Neural progenitor cell (in vitro differentiated cells): Measurements from ENCODE around the gene AFF3.
"Not testable (repeated sequence)": the region's sequence is repeated elsewhere in the genome, so short reads cannot be mapped to it uniquely, and the experiment has no call there.

Source experiments
- CTCF ChIP-seq: fragments of 200-600 bp; sonication (generic); IDR thresholded peaks from 2 replicates; pipeline ENCODE4 v1.5.1; 2017; ENCODE audit warnings: antibody characterized with exemption, mild to moderate bottlenecking
- EZH2 ChIP-seq: fragments of 200-600 bp; sonication (generic); IDR thresholded peaks from 2 replicates; pipeline ENCODE4 v1.6.1; 2017; ENCODE audit warnings: antibody characterized with exemption, mild to moderate bottlenecking, moderate library complexity

GRCh38 chr2:100095845-100096244 is 46.5 kb downstream of the AFF3 start:
- TF ChIP-seq CTCF, EZH2: not testable (repeated sequence)
